MCF 10A (cell line): ENCODE data around the gene CYP4F12. TPM values are rescaled to one million over a fixed set of nuclear protein-coding genes. Genes with fewer than 3 reads are reported as not detected.

Source experiments
- BruUV-seq: library from RNA; stranded (reverse); fragments of 400-500 nt; replicated peaks from 2 replicates; lab custom pipeline; 2021; lab: Mats Ljungman, UMichigan
- CTCF ChIA-PET: fragments of 300-600 bp; sonication (Branson Sonifier 250); formaldehyde crosslinking; extraction: SDS; loops from one replicate; lab custom pipeline; 2021; ENCODE audit warnings: antibody characterized with exemption, inconsistent platforms; lab: Yijun Ruan, JAX
- POLR2A ChIA-PET: fragments of 300-600, 350-650 bp; sonication (Branson Sonifier 250); formaldehyde crosslinking; extraction: SDS; loops from one replicate; lab custom pipeline; 2020; ENCODE audit warnings: antibody characterized with exemption, inconsistent platforms; lab: Yijun Ruan, JAX
- DNase-seq: peaks from one replicate; pipeline ENCODE4 v3.0.0-alpha.2; 2018; ENCODE audit not compliant: unreplicated experiment
- H3K27ac Mint-ChIP-seq: one replicate; pipeline ENCODE4 v1.8.0; 2022; ENCODE audit warnings: mild to moderate bottlenecking, low read depth, mixed read lengths; ENCODE audit not compliant: unreplicated experiment
- H3K27me3 Mint-ChIP-seq: one replicate; pipeline ENCODE4 v1.8.0; 2022; ENCODE audit warnings: mixed read lengths; ENCODE audit not compliant: insufficient read depth, unreplicated experiment
- H3K36me3 Mint-ChIP-seq: one replicate; pipeline ENCODE4 v1.8.0; 2022; ENCODE audit warnings: mild to moderate bottlenecking, moderate library complexity, mixed read lengths; ENCODE audit not compliant: insufficient read depth, unreplicated experiment
- H3K4me1 Mint-ChIP-seq: one replicate; pipeline ENCODE4 v1.8.0; 2022; ENCODE audit warnings: mixed read lengths; ENCODE audit not compliant: insufficient read depth, unreplicated experiment
- H3K4me3 Mint-ChIP-seq: one replicate; pipeline ENCODE4 v1.8.0; 2022; ENCODE audit warnings: mild to moderate bottlenecking, moderate library complexity, mixed read lengths; ENCODE audit not compliant: unreplicated experiment
- H3K9me3 Mint-ChIP-seq: one replicate; pipeline ENCODE4 v1.8.0; 2022; ENCODE audit warnings: mixed read lengths; ENCODE audit not compliant: unreplicated experiment
- CTCF ChIP-seq: fragments of 200-600 bp; IDR thresholded peaks from one replicate; pipeline ENCODE4 v1.8.0; 2022; ENCODE audit warnings: antibody characterized with exemption, mild to moderate bottlenecking; ENCODE audit not compliant: unreplicated experiment
- intact Hi-C: fragments of 100-400 bp; cut with micrococcal nuclease; formaldehyde crosslinking; loops from 2 replicates; pipeline ENCODE4 v1.14.1; 2022
- total RNA-seq: library from RNA; stranded (reverse); gene quantifications from 2 replicates; pipeline ENCODE4 v1.2.3, GENCODE V29; 2022

Gene CYP4F12
- total RNA-seq, 1 experiment from 2014 or later = 0.56 TPM

GRCh38 chr19:15671237-15671821 lies 1.6 kb upstream of the CYP4F12 start:
- H3K27ac Mint-ChIP-seq = no peak overlapping the region
- no peaks in the 10 kb centered on the region for H3K27me3 Mint-ChIP-seq
- no peak overlapping the region for H3K4me3 Mint-ChIP-seq
- POLR2A ChIA-PET = no interaction called here
- peaks cover 15% of the 10 kb centered on the region for H3K9me3 Mint-ChIP-seq
- intact Hi-C loops = no loop called here
- CTCF ChIA-PET = interaction anchor here (1.0 kb wide), 1 partner anchor 31 kb away, joined by 3 read pairs; no protein-coding TSS in a partner anchor
- DNase-seq = no peak
- TF ChIP-seq CTCF = no peak
- no peaks in the 10 kb centered on the region for H3K36me3 Mint-ChIP-seq
- BruUV-seq = no TSS peak
- no peaks in the 10 kb centered on the region for H3K4me1 Mint-ChIP-seq

GRCh38 chr19:15671891-15672579 lies 852 bp upstream of the CYP4F12 start:
- BruUV-seq = no TSS peak
- H3K4me3 Mint-ChIP-seq = peak overlapping the region; percentile 21

GRCh38 chr19:15673176-15673654 lies 328 bp downstream of the CYP4F12 start:
- H3K4me3 Mint-ChIP-seq = peak overlapping the region; percentile 24
- no peak for TF ChIP-seq CTCF
- ChIA-PET POLR2A (interaction anchor here (0.6 kb wide), 1 partner anchor 405 kb away, joined by 3 read pairs; no protein-coding TSS in a partner anchor), CTCF (no interaction called here)
- no peaks in the 10 kb centered on the region for H3K4me1 Mint-ChIP-seq
- BruUV-seq = no TSS peak
- intact Hi-C loops = no loop called here
- peaks cover 6% of the 10 kb centered on the region for H3K36me3 Mint-ChIP-seq
- DNase-seq = no peak
- no peaks in the 10 kb centered on the region for H3K27me3 Mint-ChIP-seq
- peak overlapping the region; percentile 71 for H3K27ac Mint-ChIP-seq
- H3K9me3 Mint-ChIP-seq = peaks cover 34% of the 10 kb centered on the region

More at GRCh38 chr19:15671891-15672579, 852 bp upstream of the CYP4F12 start:
- POLR2A ChIA-PET = no interaction called here
- Mint-ChIP-seq H3K9me3 (peaks cover 22% of the 10 kb centered on the region), H3K36me3 (no peaks in the 10 kb centered on the region), H3K27ac (peak overlapping the region; percentile 71), H3K27me3 (no peaks in the 10 kb centered on the region), H3K4me1 (no peaks in the 10 kb centered on the region)
- intact Hi-C loops = no loop called here
- TF ChIP-seq CTCF = no peak
- no peak for DNase-seq
- CTCF ChIA-PET = interaction anchor here (1.0 kb wide), 1 partner anchor 32 kb away, joined by 3 read pairs; no protein-coding TSS in a partner anchor

GRCh38 chr19:15675560-15675959 lies 2.7 kb downstream of the CYP4F12 start:
- no peak for DNase-seq
- Mint-ChIP-seq H3K36me3 (peaks cover 7% of the 10 kb centered on the region), H3K4me3 (no peak overlapping the region), H3K9me3 (peaks cover 35% of the 10 kb centered on the region), H3K4me1 (no peaks in the 10 kb centered on the region), H3K27me3 (no peaks in the 10 kb centered on the region), H3K27ac (no peak overlapping the region)
- ChIA-PET CTCF (no interaction called here), POLR2A (no interaction called here)
- no peak for TF ChIP-seq CTCF
- intact Hi-C loops = no loop called here
- no TSS peak for BruUV-seq
